D721Med (cell line): Measurements from ENCODE around the gene BID.

Source experiments
- DNase-seq: peaks from one replicate; pipeline ENCODE4 v3.0.0; 2011; ENCODE audit warnings: low spot score; ENCODE audit not compliant: insufficient read length
- FAIRE-seq: peaks from 2 replicates; lab custom pipeline; 2011; peaks lifted over from hg19 to GRCh38; lab: Jason Lieb, UNC
- CTCF ChIP-seq: IDR thresholded peaks from 2 replicates; pipeline ENCODE4 v1.5.1; 2012; ENCODE audit warnings: mild to moderate bottlenecking, control low read depth; ENCODE audit not compliant: insufficient read depth; ENCODE audit errors: missing control alignments

The BID gene

GRCh38 chr22:17741866-17742526 lies 32.3 kb downstream of the BID start:
- DNase-seq: no peak
- TF ChIP-seq CTCF: no peak

GRCh38 chr22:17739196-17739975 lies 34.9 kb downstream of the BID start:
- DNase-seq (no peak), FAIRE-seq (no peak)
- TF ChIP-seq CTCF: no peak

More at GRCh38 chr22:17741866-17742526, 32.3 kb downstream of the BID start:
- no peak for FAIRE-seq

DNA sequence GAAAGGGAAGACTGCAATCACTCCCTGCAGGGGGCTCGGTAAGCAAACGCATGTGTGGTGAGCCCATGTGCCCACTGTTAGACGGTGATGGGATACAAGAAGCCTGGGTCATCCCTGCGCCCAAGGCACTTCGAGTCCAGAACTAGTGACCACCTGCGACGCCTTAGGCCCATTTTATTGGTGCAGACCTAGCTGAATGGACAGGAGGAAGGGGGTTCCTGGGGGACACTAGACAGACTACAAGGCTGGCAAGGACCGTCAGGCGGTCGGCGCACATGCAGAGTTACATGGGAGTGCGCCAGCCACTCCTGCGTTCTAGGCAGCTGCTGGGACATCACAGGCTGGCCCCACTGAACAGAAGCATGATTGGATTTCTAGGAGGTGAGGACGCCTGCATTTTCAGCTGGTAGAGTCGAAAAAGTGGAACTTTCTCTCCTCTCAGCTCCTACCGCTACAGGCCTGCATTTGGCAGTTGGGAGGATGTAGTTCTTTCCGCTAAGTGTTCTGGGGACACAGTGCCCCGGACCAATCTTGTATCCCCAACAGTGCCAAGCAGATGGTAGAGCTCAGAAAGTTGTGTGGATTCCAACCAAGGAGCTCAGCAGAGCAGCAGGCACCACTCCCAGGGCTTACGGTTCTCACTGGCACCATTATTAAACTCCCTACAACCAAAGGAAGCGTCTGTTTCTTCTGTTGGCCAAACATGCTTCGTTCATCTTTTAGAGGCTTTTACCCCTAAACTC lies 35.7 kb downstream of the BID start:
- no peak for TF ChIP-seq CTCF
- DNase-seq: no peak
- no peak for FAIRE-seq

DNA sequence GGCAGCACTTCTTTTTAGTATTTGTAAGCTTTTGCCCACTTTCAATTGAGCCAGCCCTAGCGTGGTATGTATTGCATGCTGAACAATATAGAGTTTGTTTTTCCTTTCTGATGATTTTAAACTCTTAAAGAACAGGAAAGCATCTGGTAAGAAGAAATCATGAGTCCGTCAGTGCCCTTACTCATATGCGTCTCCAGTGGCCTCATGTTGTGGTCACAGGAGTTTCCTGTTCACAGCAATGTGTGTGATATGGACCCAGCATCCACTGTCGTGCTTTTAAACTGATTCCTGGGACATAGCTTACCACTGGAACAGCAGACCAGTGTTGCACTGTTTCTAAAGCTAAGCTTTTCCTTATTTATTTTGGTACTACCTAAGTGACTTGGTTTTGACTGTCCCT lies 40.1 kb downstream of the BID start:
- no peak for DNase-seq
- no peak for TF ChIP-seq CTCF
- FAIRE-seq: no peak

GRCh38 chr22:17733466-17733865 lies 40.8 kb downstream of the BID start:
- DNase-seq: no peak
- no peak for TF ChIP-seq CTCF
- no peak for FAIRE-seq

DNA sequence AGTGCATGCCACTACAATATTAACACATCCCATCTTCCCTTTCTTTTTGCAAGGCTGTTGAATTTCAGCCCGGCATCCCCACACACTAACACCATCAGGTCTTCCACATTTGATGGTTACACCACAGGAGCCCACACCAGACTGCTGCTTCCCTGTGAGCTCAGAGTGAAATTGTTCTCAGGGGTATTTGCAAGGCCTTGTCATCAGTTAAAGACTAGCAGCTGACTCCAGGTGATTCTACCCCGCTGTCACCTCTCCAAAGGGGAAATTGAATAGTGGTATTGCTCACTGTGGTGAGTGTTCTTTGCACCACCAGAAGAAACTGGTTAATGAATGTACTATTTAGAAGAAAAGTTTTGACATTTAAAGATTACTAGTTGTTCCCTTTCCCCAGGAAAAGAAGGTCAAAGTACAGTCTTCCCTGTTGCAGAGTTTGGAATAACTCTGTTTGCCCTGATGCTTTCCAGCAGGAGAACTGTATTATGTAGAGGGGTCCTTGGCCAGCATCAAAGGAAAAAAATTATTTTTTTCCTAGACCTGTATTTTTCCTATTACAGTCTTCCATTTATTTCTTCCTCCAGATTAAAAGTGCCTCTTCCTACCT lies 41.9 kb downstream of the BID start:
- no peak for DNase-seq
- no peak for TF ChIP-seq CTCF
- FAIRE-seq: no peak
